Hematopoietic multipotent progenitor cell treated with erythropoietin and hydrocortisone succinate and interleukin-3 and kit ligand, for 6 days (in vitro differentiated cells): Measurements from ENCODE around the gene EPHA2.
"Not testable (repeated sequence)": the region's sequence is repeated elsewhere in the genome, so short reads cannot be mapped to it uniquely, and the experiment has no call there.

Source experiments
- DNase-seq: peaks from one replicate; pipeline ENCODE4 v3.0.0-alpha.2; 2015

The EPHA2 gene

DNA sequence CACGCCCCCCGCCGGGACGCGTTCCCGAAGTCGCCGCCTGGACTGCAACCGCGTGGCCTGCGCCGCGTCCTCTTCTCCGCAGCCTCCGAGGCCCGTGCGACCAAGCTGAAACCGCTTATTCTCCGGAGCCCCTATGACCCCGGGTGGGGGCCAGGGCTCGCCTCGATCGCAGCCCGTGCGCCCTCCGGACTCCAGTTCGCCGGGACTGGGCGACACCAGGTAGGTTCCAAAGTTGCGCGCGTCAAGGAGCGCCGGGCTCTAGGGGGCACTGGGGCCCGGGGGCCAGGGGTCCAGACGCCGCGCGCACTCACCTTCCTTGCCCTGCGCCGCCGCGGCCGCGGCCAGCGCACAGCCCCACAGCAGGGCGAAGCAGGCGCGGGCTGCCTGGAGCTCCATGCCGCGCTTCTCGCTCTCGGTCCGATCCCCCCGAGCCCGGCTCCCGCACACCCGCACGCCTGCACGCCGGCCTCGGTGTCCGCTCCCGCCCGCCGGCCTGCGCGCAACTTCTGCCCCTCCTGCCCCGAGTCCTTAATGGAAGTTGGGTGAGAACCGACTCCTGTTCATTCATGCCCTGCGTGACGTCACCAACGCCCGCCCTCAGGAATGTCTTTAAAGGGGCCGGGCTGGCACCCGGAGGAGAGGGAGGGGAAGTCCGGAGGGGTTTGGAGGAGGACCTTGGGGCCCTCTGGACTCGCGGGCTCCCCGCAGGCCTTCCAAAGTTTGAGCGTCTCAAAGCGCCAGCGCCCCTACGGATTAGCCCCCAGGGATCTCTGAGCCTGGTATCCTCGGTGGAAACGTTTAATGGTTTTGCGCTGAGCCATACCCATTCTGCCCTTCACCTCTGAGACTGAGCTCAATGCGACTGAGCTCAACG, at the start of gene EPHA2:
Gene EPHA2 (minus strand): TSS at position 533 of the 874 bp plus-strand sequence. CDS start 137 bp downstream, at position 396.
- peak; percentile 38 for DNase-seq

DNA sequence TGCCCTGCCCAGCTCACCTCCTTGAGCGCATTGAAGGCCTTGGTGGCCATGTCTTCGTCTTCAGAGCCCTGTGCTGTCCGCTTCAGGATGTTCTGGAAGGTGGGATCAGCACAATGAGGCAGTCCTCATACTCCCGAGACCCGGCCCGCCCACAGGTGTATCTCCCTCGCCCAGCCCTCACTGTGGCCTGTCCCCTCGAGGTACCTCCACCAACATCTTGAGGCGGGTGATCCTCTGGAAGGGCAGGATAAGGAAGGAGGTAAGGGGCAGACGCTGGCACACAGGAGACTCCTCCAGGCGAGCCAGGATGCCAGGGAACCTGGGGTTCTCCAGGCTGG, 49.4 kb upstream of the EPHA2 start:
- no peak for DNase-seq

DNA sequence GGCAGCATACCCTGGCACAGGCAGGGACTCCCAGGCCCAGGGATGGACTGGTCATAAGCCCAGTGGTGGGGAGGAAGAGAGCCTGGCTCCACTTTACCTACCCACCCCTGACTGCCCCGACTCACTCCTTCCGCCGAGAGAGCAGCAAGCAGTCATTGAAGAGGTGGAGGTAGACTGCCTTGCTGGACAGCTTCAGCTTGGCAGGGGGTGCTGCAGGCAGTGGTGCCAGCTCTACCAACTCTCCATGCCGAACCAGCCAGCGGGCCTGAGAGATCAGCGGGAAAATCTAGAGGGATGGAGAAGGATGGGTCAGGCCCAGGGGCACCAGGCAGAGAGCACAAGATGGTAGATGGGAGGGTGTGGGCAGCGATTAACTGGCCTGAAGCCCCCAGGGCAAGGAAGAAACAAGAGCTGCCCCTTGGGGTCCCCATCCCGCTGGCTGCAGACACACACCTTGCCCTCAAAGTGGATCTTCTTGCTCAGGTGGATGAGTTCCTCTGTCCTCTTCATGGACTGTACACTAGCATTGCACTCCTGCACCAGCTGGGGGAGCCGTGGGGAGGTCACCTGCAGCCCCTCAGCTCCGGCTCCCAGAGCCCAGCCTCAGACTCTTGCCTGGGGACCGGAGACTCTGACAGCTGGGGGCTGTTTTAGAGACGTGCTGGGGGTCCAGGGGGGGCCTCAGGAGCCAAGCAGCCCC, 48.9 kb upstream of the EPHA2 start:
- peak; percentile 72 for DNase-seq

DNA sequence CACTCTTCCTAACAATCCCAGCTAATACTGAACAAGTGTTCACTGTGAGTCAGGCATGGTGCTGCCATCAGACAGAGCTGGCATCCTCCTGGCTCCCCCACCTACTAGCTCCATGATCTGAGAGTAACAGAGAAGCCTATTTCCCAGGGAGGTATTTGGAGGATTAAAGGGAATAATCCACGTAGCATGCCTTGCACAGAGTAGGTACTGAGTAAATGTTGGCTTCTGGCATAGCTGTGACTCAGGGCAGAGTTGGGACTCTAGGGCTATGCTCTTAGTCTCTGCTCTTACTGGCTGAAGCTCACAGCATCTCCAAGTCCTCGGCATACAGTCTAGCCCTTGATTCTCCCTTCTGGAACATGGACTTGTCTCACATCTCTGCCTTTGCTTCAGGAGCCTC, 48.3 kb upstream of the EPHA2 start:
- no peak for DNase-seq

DNA sequence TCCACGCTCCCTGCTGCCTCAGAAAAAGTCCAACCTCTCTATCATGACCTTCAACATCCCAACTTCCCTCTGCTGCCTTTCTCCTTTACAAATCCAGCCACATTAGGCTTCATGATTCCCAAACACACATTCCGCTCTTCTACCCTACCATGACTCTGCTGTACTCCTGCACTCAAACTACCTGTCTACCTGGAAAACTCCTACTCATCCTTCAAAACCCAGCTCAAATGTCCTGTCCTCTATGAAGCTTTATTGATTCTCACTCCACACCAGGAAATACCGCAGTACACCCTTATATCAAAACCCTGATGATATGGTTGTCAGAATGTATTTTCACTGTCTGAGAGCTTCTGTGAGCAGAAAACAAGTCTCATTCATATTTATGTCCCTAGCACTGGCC, 47.7 kb upstream of the EPHA2 start:
- no peak for DNase-seq

- no peak for DNase-seq
Observed at GRCh38 chr1:16202281-16203210, 46.7 kb upstream of the EPHA2 start.

DNA sequence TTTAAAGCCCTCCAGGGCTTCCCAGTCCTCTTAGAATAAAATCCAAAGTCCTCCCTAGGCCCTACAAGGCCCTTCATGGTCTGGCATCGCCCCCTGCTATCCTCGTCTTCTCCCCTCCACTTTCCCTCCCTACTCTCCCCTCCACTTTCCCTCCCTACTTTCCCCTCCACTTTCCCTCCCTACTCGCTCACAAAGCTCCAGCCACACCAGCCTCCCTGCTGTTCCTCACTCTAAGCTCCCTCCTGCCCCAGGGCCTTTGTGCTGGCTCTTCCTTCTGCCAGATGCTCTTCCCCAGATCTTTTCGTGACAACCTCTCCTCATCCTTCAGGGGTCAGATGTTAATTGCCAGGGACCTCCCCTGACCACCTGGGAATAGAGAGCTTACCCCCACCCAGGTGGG, 43.8 kb upstream of the EPHA2 start:
- no peak for DNase-seq

DNA sequence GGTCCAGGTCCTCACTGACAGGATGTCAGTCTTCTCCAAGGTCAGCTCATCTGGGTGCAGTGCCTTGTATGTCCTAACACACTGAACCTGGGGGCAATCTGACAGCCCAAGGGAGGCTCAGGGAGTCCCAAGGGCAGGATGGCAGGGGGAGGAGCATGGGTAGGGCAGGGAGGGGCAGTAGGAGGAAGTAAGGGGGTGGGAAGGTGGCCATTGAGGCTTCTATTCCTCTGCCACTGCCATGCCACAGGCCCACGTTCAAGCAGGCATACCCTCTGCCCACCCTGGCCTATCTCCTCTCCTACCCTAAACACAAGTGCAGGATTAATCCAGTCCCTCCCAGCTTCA, 43.3 kb upstream of the EPHA2 start:
- no peak for DNase-seq

DNA sequence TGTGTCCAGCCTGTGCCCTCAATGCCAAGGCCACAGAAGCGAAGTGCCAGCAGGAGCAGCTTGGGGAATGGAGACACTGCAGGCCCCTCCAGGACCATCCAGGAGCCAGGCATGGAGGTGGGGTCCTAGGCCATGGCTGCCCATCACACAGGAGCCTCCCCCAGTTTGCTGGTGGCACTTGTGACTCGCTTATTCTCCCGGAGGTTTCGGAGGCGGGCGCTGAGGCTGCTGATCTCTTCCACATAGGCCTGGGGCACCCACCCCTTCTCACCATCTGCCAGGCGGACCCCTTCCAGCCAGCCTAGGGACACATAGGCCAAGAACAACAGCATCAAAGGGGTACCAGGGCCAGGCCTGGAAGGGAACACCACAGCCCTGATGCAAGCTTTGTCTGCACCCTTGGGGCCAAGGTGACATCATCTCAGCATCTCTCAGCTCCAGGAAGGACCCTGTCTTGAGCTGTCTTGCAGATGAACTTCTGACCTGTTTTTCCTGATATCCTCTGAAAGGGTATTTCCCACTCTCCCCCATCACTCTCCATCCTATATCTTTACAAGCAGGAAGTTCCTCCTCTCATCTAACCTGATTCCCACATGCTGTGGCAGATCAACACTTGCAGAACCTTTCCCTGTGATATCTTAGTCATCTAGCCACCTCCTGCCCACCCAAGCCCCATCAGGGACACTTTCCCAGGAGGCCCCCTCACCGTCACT, 42.7 kb upstream of the EPHA2 start:
- DNase-seq: no peak

GRCh38 chr1:16196874-16197273, 41.0 kb upstream of the EPHA2 start:
- no peak for DNase-seq

DNA sequence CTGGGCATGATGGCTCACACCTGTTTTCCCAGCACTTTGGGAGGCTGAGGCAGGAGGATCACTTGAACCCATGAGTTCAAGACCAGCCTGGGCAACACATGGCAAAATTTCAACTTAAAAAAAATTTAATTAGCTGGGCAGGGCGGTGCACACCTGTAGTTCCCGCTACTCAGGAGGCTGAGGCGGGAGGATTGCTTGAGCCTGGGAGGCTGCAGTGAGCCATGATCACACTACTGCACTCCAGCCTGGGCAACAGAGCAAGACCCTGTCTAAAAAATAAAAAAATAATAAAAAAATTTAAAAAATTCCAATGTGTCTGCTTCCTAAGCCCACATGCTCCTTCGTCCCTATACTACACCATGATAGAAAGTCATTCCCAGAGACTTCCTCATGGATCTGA, 40.3 kb upstream of the EPHA2 start:
- DNase-seq: not testable (repeated sequence)

DNA sequence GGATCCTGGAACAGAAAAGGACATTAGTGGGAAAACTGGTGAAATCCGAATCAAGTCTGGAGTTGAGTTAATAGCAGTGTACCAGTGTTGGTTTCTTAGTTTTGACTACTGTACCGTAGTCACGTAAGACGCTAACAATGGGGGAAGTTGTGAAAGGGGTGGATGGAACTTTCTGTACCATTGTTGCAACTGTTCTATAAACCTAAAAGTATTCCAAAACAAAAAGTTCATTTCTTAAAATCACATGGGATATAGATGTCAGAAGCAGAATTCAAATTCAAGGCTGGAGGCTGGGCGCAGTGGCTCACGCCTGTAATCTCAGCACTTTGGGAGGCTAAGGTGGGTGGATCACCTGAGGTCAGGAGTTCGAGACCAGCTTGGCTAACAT, 39.6 kb upstream of the EPHA2 start:
- no peak for DNase-seq

- DNase-seq: no peak
Observed at GRCh38 chr1:16191916-16192546, 36.2 kb upstream of the EPHA2 start.

- no peak for DNase-seq
Observed at GRCh38 chr1:16191309-16191708, 35.4 kb upstream of the EPHA2 start.

DNA sequence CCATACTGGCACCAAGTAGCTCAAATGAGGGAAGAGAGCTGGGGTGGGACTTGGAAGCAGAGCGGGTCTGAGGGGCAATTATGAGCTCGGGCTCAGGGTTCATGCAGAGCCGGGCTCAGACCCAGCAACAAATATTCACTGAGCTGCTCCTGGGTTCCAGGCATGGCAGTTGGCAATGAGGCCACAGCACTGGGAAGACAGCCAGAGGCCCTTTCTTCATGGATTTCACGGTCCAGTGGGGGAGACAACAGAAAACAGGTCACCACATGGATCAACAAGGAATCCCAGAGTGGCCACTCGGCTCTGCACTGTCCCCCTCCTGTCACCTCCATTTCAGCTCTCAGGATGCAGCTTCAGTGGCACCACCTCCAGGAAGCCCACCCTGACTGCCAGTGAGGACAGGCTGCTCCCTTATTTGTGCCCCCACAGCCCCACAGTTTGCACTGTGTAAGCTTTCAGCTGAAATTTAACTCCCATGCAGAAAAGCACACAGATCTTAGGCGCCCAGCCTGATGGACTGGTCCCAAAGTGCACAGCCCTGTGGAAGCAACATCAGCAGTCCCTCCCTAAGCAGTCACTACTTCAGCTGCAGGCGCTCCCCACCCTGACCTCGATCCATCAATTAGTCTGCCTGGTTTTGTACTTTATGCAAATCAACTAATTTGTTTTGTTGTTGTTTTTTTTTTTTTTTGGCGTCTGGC, 34.2 kb upstream of the EPHA2 start:
- no peak for DNase-seq

GRCh38 chr1:16189003-16189402, 33.1 kb upstream of the EPHA2 start:
- DNase-seq: no peak

DNA sequence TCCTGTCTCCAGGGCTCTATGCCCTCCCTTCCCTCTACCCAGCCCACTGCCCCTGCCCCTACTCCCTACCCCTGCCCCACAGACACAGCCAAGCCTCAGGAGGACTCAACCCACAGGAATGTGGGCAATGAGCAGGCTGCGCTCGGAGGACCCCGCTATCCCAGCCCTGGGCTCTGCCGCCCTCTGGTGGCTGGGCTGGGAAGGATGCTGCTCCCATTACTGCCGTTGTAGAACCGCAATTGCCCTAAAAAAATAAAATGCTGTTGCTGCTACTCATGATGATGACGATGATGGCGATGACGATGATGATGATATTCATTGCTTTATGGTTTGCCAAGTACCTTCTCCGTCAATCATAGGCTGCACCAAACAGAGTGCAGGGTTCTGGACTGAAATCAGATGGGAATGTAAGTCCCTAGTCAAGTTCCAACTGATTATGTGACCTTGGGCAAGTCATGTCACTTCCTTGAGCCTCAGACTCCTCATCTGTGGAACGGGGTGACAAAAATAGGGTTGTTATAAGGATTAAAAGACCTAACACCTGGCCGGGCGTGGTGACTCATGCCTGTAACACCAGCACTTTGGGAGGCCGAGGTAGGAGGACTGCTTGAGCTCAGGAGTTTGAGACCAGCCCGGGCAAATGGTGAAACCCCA, 32.0 kb upstream of the EPHA2 start:
- peak; percentile 80 for DNase-seq

DNA sequence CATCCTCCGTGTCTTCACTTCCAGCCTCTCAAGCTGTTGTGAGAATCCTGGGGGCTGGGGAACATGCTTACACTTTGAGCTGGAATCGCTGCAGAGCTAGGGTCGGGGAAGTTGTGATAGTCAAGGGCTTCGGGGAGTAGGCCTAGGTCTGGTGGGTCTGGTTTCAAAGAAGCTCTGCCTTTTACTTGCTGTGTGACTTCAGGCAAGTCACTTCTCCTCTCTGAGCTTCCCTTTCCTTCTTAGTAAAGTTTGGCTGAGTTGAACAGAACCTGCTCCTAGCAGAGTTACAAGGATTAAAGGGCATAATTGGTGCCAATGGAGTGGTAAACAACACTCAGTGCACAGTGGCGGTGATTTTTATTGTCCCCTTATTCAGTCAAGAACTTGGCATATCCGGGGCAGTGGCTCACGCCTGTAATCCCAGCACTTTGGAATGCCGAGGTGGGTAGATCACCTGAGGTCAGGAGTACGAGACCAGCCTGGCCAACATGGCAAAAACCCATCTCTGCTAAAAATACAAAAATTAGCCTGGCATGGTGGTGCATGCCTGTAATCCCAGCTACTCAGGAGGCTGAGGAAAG, 30.9 kb upstream of the EPHA2 start:
- DNase-seq: no peak

GRCh38 chr1:16184557-16185303, 28.9 kb upstream of the EPHA2 start:
- DNase-seq: no peak
